WERI-Rb-1 (cell line): ENCODE data around the gene TAGAP.

Experiments used
- DNase-seq: peaks from one replicate; pipeline ENCODE4 v3.0.0-alpha.2; 2020
- H3K27ac ChIP-seq: fragments of 250-450 bp; sonication (Bioruptor Pico); 2 replicates; pipeline ENCODE4 v1.5.1; 2020; ENCODE audit warnings: mild to moderate bottlenecking, moderate library complexity
- H3K27me3 ChIP-seq: fragments of 250-450 bp; sonication (Bioruptor Pico); 2 replicates; pipeline ENCODE4 v1.5.1; 2021; ENCODE audit warnings: mild to moderate bottlenecking, low read depth, moderate library complexity; ENCODE audit not compliant: insufficient read depth, severe bottlenecking
- H3K36me3 ChIP-seq: fragments of 250-450 bp; sonication (Bioruptor Pico); 2 replicates; pipeline ENCODE4 v1.5.1; 2020; ENCODE audit warnings: mild to moderate bottlenecking, moderate library complexity
- H3K4me3 ChIP-seq: 2 replicates; pipeline ENCODE4 v1.5.1; 2011; ENCODE audit warnings: low read depth, mild to moderate bottlenecking, control low read depth, low read length
- H3K9me3 ChIP-seq: fragments of 250-450 bp; sonication (Bioruptor Pico); 2 replicates; pipeline ENCODE4 v1.5.1; 2021; ENCODE audit warnings: mild to moderate bottlenecking, moderate library complexity; ENCODE audit not compliant: severe bottlenecking
- CTCF ChIP-seq: IDR thresholded peaks from 2 replicates; pipeline ENCODE4 v1.5.1; 2011; ENCODE audit warnings: low read depth, mild to moderate bottlenecking, control low read depth, inconsistent platforms, low read length

Gene TAGAP

GRCh38 chr6:159067334-159067733 lies 22.5 kb upstream of the TAGAP start:
- Histone ChIP-seq H3K27ac (no peak overlapping the region), H3K27me3 (no peaks in the 10 kb centered on the region)

GRCh38 chr6:159066483-159066882 lies 21.7 kb upstream of the TAGAP start:
- no peak for DNase-seq
- no peaks in the 10 kb centered on the region for H3K9me3 ChIP-seq
- no peak overlapping the region for H3K4me3 ChIP-seq
- H3K36me3 ChIP-seq: no peaks in the 10 kb centered on the region
- H3K27me3 ChIP-seq: no peaks in the 10 kb centered on the region
- H3K27ac ChIP-seq: no peak overlapping the region
- no peak for TF ChIP-seq CTCF

More at GRCh38 chr6:159067334-159067733, 22.5 kb upstream of the TAGAP start:
- no peak for TF ChIP-seq CTCF
- Histone ChIP-seq H3K9me3 (no peaks in the 10 kb centered on the region), H3K4me3 (no peak overlapping the region), H3K36me3 (no peaks in the 10 kb centered on the region)
- no peak for DNase-seq

DNA sequence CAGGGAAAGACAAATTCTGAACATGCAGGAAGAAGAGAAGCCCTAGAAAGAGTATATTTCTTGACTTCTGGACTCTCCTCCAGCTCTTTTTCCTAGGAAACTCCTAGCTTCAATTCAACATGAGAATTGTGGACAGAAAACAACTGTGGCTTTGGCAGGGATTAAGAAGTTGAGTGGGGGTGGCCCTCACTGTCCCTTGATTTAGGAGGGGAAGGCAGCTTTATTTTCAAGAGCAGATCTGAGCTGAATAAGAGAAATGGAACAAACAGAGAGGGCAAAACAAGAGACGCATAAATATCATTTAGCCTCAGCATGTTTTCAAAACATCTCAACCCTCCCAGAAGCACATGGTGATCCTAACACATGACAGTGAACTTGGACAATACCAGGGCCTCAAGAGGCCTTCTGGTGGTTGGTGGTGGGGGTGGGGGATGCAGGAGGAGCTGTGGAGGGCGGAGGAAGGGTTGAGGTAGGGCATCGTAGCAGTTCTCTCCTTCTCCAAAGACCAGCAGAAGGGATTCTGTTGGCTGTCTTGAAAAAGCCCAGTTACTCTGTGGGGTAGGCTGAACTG lies 21.1 kb upstream of the TAGAP start:
- Histone ChIP-seq H3K27me3 (no peaks in the 10 kb centered on the region), H3K9me3 (no peaks in the 10 kb centered on the region), H3K36me3 (no peaks in the 10 kb centered on the region), H3K4me3 (no peak overlapping the region), H3K27ac (no peak overlapping the region)
- DNase-seq: no peak
- TF ChIP-seq CTCF: no peak

GRCh38 chr6:159065091-159065490 lies 20.3 kb upstream of the TAGAP start:
- no peak for TF ChIP-seq CTCF
- Histone ChIP-seq H3K27ac (no peak overlapping the region), H3K9me3 (no peaks in the 10 kb centered on the region), H3K4me3 (no peak overlapping the region), H3K27me3 (no peaks in the 10 kb centered on the region), H3K36me3 (no peaks in the 10 kb centered on the region)
- no peak for DNase-seq

GRCh38 chr6:159064477-159064876 lies 19.7 kb upstream of the TAGAP start:
- Histone ChIP-seq H3K4me3 (no peak overlapping the region), H3K27me3 (no peaks in the 10 kb centered on the region), H3K9me3 (no peaks in the 10 kb centered on the region), H3K36me3 (no peaks in the 10 kb centered on the region), H3K27ac (no peak overlapping the region)
- no peak for DNase-seq
- no peak for TF ChIP-seq CTCF

GRCh38 chr6:159063549-159063948 lies 18.8 kb upstream of the TAGAP start:
- Histone ChIP-seq H3K4me3 (no peak overlapping the region), H3K27me3 (no peaks in the 10 kb centered on the region), H3K9me3 (no peaks in the 10 kb centered on the region), H3K27ac (no peak overlapping the region), H3K36me3 (no peaks in the 10 kb centered on the region)
- DNase-seq: no peak
- no peak for TF ChIP-seq CTCF
